ENCODE measurements around the gene FAM228B. TPM values are rescaled to one million over a fixed set of nuclear protein-coding genes. Genes with fewer than 3 reads are reported as not detected.

The FAM228B gene
- total and polyA plus RNA-seq, 12 donors: 4.7 to 76.4 (median 27.3) TPM

DNA sequence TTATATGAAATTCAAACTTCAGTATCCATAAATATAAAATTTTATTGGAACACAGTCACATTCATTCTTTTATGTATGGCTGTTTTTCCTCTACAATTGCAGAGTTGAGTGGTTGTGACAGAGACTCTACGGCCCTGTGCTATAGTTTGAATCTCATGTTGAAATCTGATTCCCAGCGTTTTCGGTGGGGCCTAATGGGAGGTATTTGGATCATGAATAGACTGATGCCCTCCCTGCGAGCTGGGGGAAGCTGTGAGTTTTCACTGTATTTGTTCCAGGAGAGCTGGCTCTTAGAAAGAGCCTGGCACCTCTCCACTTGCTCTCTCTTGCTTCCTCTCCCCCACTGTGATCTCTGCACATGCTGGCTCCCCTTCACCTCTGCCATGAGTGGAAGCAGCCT, 1.8 kb upstream of the FAM228B start:
- intact Hi-C loops (cut with DNase I): loop anchor here in 3 of 10 donors (5.0 kb wide), 3 partner anchors 34 to 44 kb away; partner anchors contain the start of genes SF3B6 (in 1 of the 3) and TP53I3 (in 1 of the 3)
- Histone ChIP-seq H3K4me1 (peaks cover 0 to 24% (median 14%) of the 10 kb centered on the region in 9 donors), H3K27me3 (no peaks in the 10 kb centered on the region), H3K36me3 (no peaks in the 10 kb centered on the region), H3K27ac (peak overlapping the region in 1 of 10 donors; percentile 96), H3K4me3 (no peak overlapping the region), H3K9me3 (no peaks in the 10 kb centered on the region)
- ATAC-seq (no peak), DNase-seq (no peak)
- TF ChIP-seq, protein P1, sequence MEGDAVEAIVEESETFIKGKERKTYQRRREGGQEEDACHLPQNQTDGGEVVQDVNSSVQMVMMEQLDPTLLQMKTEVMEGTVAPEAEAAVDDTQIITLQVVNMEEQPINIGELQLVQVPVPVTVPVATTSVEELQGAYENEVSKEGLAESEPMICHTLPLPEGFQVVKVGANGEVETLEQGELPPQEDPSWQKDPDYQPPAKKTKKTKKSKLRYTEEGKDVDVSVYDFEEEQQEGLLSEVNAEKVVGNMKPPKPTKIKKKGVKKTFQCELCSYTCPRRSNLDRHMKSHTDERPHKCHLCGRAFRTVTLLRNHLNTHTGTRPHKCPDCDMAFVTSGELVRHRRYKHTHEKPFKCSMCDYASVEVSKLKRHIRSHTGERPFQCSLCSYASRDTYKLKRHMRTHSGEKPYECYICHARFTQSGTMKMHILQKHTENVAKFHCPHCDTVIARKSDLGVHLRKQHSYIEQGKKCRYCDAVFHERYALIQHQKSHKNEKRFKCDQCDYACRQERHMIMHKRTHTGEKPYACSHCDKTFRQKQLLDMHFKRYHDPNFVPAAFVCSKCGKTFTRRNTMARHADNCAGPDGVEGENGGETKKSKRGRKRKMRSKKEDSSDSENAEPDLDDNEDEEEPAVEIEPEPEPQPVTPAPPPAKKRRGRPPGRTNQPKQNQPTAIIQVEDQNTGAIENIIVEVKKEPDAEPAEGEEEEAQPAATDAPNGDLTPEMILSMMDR (IDR thresholded peaks at IDR 0.05): no peak
- 64 to 76% methylated on average over 4 of the region's 4 CpGs for WGBS, 2 donors

DNA sequence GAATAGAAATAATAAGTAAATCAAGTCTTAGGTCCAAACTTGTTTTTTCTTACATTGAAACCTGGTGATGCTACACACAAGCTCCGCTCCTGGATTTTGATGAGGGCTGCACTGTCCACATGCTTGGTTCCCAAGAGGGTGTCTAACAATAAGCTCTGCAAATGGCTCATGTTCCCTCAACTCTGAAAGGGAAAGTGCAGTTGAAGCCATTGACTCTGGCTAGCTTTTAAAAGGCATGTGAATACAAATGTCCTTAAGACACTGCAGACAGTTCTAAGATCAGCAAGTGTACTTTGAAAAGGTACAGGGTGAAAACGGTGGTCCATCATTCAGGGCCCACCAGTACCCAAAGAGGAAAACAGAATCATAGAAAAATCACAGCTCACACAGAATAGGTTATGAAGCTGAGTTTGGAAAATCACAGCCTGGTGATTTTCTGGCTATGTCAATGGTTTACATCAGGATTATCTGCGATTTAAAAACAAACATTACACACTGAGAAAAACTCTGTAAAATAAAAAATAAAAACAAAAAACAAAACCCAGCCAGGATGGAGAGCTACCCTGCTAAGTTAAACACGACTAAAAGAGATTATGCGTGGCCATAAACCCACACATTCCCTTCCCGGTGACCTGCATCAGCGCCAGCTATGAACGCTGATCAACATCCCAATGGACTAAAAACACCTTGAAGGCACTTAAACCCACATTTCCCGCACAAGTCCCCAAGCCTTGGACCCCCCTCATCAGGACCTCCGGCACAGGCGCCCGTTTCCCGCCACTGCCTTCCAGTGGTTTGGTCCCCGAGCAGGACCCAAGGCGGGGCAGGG, 689 bp upstream of the FAM228B start:
- Histone ChIP-seq H3K9me3 (no peaks in the 10 kb centered on the region), H3K27ac (peak overlapping the region; percentile 86 to 98 (median 94)), H3K27me3 (no peaks in the 10 kb centered on the region), H3K36me3 (no peaks in the 10 kb centered on the region), H3K4me3 (peak overlapping the region; percentile 64 to 82 (median 76)), H3K4me1 (peaks cover 0 to 24% (median 14%) of the 10 kb centered on the region in 9 donors)
- ATAC-seq (peak in 1 of 8 donors; percentile 3), DNase-seq (no peak)
- intact Hi-C loops (cut with DNase I): loop anchor here in 4 of 10 donors (1.0 to 5.0 kb wide), 4 partner anchors 35 to 45 kb away; partner anchors contain the start of genes TP53I3 (in 2 of the 4) and SF3B6 (in 1 of the 4)
- TF ChIP-seq, protein P1 (IDR thresholded peaks at IDR 0.05): no peak
- WGBS, 2 donors: 7 to 9% methylated on average over 15 of the region's 15 CpGs

DNA sequence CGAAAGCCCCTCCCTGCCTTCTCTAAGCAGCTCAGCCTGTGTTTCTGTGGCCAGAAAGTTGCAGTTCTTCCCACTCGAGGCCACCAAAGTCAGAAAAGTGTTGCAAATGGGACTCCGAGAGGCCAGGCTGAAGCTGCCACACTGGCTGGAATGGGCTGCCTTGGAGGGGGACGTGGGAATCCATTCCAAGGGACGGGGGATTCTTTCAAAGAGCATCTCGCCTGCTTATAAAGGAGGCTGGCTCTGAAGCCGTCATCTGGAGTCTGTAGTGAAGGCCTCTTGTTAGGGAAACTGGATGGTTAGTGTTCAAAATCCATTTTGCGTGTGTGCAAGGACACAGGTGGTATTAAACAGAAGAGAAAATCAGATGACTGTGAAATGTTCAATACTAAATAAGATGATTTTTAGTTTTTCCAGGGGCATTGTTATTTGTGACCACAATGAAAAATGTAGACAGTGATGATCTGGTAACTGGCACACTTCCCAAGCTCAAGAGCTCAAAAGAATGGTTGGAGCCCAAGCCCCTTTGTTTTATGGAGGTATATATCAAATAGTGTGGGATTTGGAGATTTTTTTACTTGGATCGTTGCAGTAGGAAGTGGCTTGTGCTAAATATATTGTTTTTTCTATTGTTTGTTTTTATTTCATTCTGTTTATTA, 782 bp downstream of the FAM228B start:
- 6 to 9% methylated on average over 9 of the region's 9 CpGs for WGBS, 2 donors
- intact Hi-C loops (cut with DNase I): loop anchor here in 4 of 10 donors (1.0 to 5.0 kb wide), 4 partner anchors 37 to 47 kb away; partner anchors contain the start of genes TP53I3 (in 2 of the 4) and SF3B6 (in 1 of the 4)
- Histone ChIP-seq H3K27me3 (no peaks in the 10 kb centered on the region), H3K27ac (peak overlapping the region; percentile 86 to 98 (median 94)), H3K4me1 (peaks cover 0 to 24% (median 14%) of the 10 kb centered on the region in 9 donors), H3K9me3 (no peaks in the 10 kb centered on the region), H3K4me3 (peak overlapping the region; percentile 64 to 82 (median 76)), H3K36me3 (no peaks in the 10 kb centered on the region)
- ATAC-seq (peak in 7 of 8 donors; percentile 2 to 17 (median 7)), DNase-seq (no peak)
- TF ChIP-seq, protein P1 (IDR thresholded peaks at IDR 0.05): no peak

DNA sequence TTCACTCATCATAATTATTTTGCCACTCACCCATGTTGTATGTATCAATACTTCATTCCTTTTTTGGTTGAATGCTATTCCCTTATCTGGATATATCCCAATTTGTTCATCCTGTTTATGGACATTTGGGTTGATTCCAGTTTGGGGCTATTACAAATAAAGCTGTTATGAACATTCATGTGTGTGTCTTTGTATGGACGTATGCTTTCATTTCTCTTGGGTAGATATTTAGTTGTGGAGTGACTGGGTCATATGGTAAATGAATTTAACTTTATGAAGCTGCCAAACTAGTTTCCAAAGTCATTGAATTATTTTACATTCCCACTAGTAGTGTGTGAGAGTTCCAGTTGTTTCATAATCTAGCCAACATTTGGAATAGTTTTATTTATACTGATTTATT, 2.7 kb downstream of the FAM228B start:
- H3K4me1 ChIP-seq: peaks cover 0 to 24% (median 14%) of the 10 kb centered on the region in 9 donors
- H3K36me3 ChIP-seq: no peaks in the 10 kb centered on the region
- H3K9me3 ChIP-seq: no peaks in the 10 kb centered on the region
- TF ChIP-seq, protein P1 (IDR thresholded peaks at IDR 0.05): no peak
- ATAC-seq (no peak), DNase-seq (no peak)
- H3K4me3 ChIP-seq: no peak overlapping the region
- intact Hi-C loops (cut with DNase I): no loop called here
- 38 to 39% methylated on average over 1 of the region's 1 CpG for WGBS, 2 donors
- no peak overlapping the region for H3K27ac ChIP-seq
- no peaks in the 10 kb centered on the region for H3K27me3 ChIP-seq
